Endothelial cell (in vitro differentiated cells): ENCODE measurements around the gene MAD1L1. TPM values are rescaled to one million over a fixed set of nuclear protein-coding genes. Genes with fewer than 3 reads are reported as not detected.

Experiments used
- DNase-seq: peaks from one replicate; pipeline ENCODE4 v3.0.0; 2021; ENCODE audit warnings: low spot score
- H3K27ac Mint-ChIP-seq: one replicate; pipeline ENCODE4 v1.8.0; 2021; ENCODE audit warnings: mixed read lengths, inconsistent platforms; ENCODE audit not compliant: unreplicated experiment
- H3K27me3 Mint-ChIP-seq: one replicate; pipeline ENCODE4 v1.8.0; 2021; ENCODE audit warnings: mild to moderate bottlenecking, moderate library complexity, mixed read lengths, inconsistent platforms; ENCODE audit not compliant: unreplicated experiment
- H3K36me3 Mint-ChIP-seq: one replicate; pipeline ENCODE4 v1.8.0; 2021; ENCODE audit warnings: mild to moderate bottlenecking, low read depth, mixed read lengths, inconsistent platforms; ENCODE audit not compliant: unreplicated experiment
- H3K4me1 Mint-ChIP-seq: one replicate; pipeline ENCODE4 v1.8.0; 2021; ENCODE audit warnings: mild to moderate bottlenecking, mixed read lengths, inconsistent platforms; ENCODE audit not compliant: unreplicated experiment
- H3K4me3 Mint-ChIP-seq: one replicate; pipeline ENCODE4 v1.8.0; 2021; ENCODE audit warnings: mild to moderate bottlenecking, mixed read lengths, inconsistent platforms; ENCODE audit not compliant: unreplicated experiment
- H3K9me3 Mint-ChIP-seq: one replicate; pipeline ENCODE4 v1.8.0; 2021; ENCODE audit warnings: mixed read lengths, inconsistent platforms; ENCODE audit not compliant: unreplicated experiment
- CTCF ChIP-seq: fragments of 200-600 bp; sonication (generic); IDR thresholded peaks from one replicate; pipeline ENCODE4 v1.5.0; 2021; ENCODE audit warnings: antibody characterized with exemption; ENCODE audit not compliant: unreplicated experiment
- total RNA-seq: library from RNA; stranded (reverse); fragmentation: NEBNext Ultra II Directional; extraction: Animal tissue kit (Norgen Biotek cat#: 25700); gene quantifications from one replicate; pipeline ENCODE4 v1.2.1, GENCODE V29; 2021; ENCODE audit not compliant: unreplicated experiment

MAD1L1 gene
- total RNA-seq, 1 donor from 2014 or later: 43.3 TPM

GRCh38 chr7:1961701-1962276, 271.0 kb downstream of the MAD1L1 start:
- TF ChIP-seq CTCF: no peak
- no peak for DNase-seq
- no peaks in the 10 kb centered on the region for H3K9me3 Mint-ChIP-seq

GRCh38 chr7:1959305-1959704, 273.4 kb downstream of the MAD1L1 start:
- H3K36me3 Mint-ChIP-seq: peaks cover 17% of the 10 kb centered on the region
- H3K27me3 Mint-ChIP-seq: peaks cover 5% of the 10 kb centered on the region
- no peak overlapping the region for H3K27ac Mint-ChIP-seq

More at GRCh38 chr7:1961701-1962276, 271.0 kb downstream of the MAD1L1 start:
- peaks cover 5% of the 10 kb centered on the region for H3K27me3 Mint-ChIP-seq
- H3K4me1 Mint-ChIP-seq: peaks cover 2% of the 10 kb centered on the region
- no peak overlapping the region for H3K27ac Mint-ChIP-seq
- H3K4me3 Mint-ChIP-seq: no peak overlapping the region
- peaks cover 17% of the 10 kb centered on the region for H3K36me3 Mint-ChIP-seq

GRCh38 chr7:1957471-1958225, 275.1 kb downstream of the MAD1L1 start:
- H3K27ac Mint-ChIP-seq: no peak overlapping the region
- peaks cover 14% of the 10 kb centered on the region for H3K36me3 Mint-ChIP-seq
- peaks cover 5% of the 10 kb centered on the region for H3K27me3 Mint-ChIP-seq
- no peak for DNase-seq
- H3K4me3 Mint-ChIP-seq: no peak overlapping the region
- no peak for TF ChIP-seq CTCF
- no peaks in the 10 kb centered on the region for H3K4me1 Mint-ChIP-seq
- H3K9me3 Mint-ChIP-seq: no peaks in the 10 kb centered on the region

More at GRCh38 chr7:1959305-1959704, 273.4 kb downstream of the MAD1L1 start:
- Mint-ChIP-seq H3K4me1 (no peaks in the 10 kb centered on the region), H3K9me3 (no peaks in the 10 kb centered on the region), H3K4me3 (no peak overlapping the region)
- no peak for DNase-seq
- TF ChIP-seq CTCF: no peak

- TF ChIP-seq CTCF: no peak
- no peak for DNase-seq
- Mint-ChIP-seq H3K27ac (no peak overlapping the region), H3K27me3 (peaks cover 5% of the 10 kb centered on the region), H3K36me3 (peaks cover 6% of the 10 kb centered on the region), H3K4me3 (no peak overlapping the region), H3K4me1 (no peaks in the 10 kb centered on the region), H3K9me3 (no peaks in the 10 kb centered on the region)
These were observed 275.9 kb downstream of the MAD1L1 start for GRCh38 chr7:1956611-1957470.
